DOHH2 (cell line): ENCODE results near the gene PTGES3L.
"Not testable (repeated sequence)": the region's sequence is repeated elsewhere in the genome, so short reads cannot be mapped to it uniquely, and the experiment has no call there.

ENCODE experiments used
- H3F3A ChIP-seq: fragments of 200-600 bp; sonication (generic), shearing (Covaris generic); 2 replicates; pipeline ENCODE4 v1.6.0; 2016; ENCODE audit warnings: antibody characterized with exemption, mild to moderate bottlenecking; ENCODE audit not compliant: control insufficient read depth, insufficient read depth
- H3K27ac ChIP-seq: fragments of 200-600 bp; sonication (generic); 2 replicates; pipeline ENCODE4 v1.5.1; 2014; ENCODE audit warnings: low read depth, mild to moderate bottlenecking, low read length, moderate library complexity
- H3K27me3 ChIP-seq: fragments of 200-600 bp; sonication (generic); 2 replicates; pipeline ENCODE4 v1.6.1; 2014; ENCODE audit warnings: mild to moderate bottlenecking, low read length, mixed read lengths; ENCODE audit not compliant: control insufficient read depth
- H3K36me3 ChIP-seq: fragments of 200-600 bp; sonication (generic); 2 replicates; pipeline ENCODE4 v1.6.1; 2014; ENCODE audit warnings: mild to moderate bottlenecking, low read length, moderate library complexity, mixed read lengths; ENCODE audit not compliant: control insufficient read depth
- H3K4me1 ChIP-seq: fragments of 200-600 bp; sonication (generic); 2 replicates; pipeline ENCODE4 v1.6.1; 2014; ENCODE audit warnings: mild to moderate bottlenecking, low read length, mixed read lengths; ENCODE audit not compliant: control insufficient read depth
- H3K4me2 ChIP-seq: fragments of 200-600 bp; sonication (generic); 2 replicates; pipeline ENCODE4 v1.6.0; 2014; ENCODE audit warnings: mild to moderate bottlenecking, low read length, moderate library complexity
- H3K4me3 ChIP-seq: fragments of 200-600 bp; sonication (generic); 2 replicates; pipeline ENCODE4 v1.5.1; 2014; ENCODE audit warnings: mild to moderate bottlenecking, low read length, mixed read lengths
- H3K79me2 ChIP-seq: fragments of 200-600 bp; sonication (generic); 2 replicates; pipeline ENCODE4 v1.6.1; 2014; ENCODE audit warnings: mild to moderate bottlenecking, low read length, mixed read lengths; ENCODE audit not compliant: control insufficient read depth
- H3K9me2 ChIP-seq: fragments of 200-600 bp; sonication (generic); replicated peaks from 2 replicates; pipeline ENCODE4 v1.6.1; 2014; ENCODE audit warnings: mild to moderate bottlenecking, low read length, mixed read lengths; ENCODE audit not compliant: control insufficient read depth
- H3K9me3 ChIP-seq: fragments of 200-600 bp; sonication (generic); 2 replicates; pipeline ENCODE4 v1.6.1; 2014; ENCODE audit warnings: antibody characterized with exemption, low read length, mixed read lengths; ENCODE audit not compliant: control insufficient read depth, insufficient read depth
- H4K20me1 ChIP-seq: fragments of 200-600 bp; sonication (generic); 2 replicates; pipeline ENCODE4 v1.6.0; 2014; ENCODE audit warnings: low read depth, mild to moderate bottlenecking, antibody characterized with exemption, low read length, moderate library complexity; ENCODE audit not compliant: control insufficient read depth, insufficient read depth
- EZH2phosphoT487 ChIP-seq: fragments of 200-600 bp; sonication (generic); IDR thresholded peaks from 2 replicates; pipeline ENCODE4 v1.6.1; 2017; ENCODE audit warnings: borderline replicate concordance, mild to moderate bottlenecking, antibody characterized with exemption, low read length, moderate library complexity, mixed read lengths
- TF ChIP-seq, protein P1 (sequence below): fragments of 200-600 bp; sonication (generic); IDR thresholded peaks from one replicate; pipeline ENCODE4 v1.5.1; 2014; ENCODE audit warnings: antibody characterized with exemption, mild to moderate bottlenecking, low read depth, low read length; ENCODE audit not compliant: poor library complexity, severe bottlenecking

PTGES3L gene

DNA sequence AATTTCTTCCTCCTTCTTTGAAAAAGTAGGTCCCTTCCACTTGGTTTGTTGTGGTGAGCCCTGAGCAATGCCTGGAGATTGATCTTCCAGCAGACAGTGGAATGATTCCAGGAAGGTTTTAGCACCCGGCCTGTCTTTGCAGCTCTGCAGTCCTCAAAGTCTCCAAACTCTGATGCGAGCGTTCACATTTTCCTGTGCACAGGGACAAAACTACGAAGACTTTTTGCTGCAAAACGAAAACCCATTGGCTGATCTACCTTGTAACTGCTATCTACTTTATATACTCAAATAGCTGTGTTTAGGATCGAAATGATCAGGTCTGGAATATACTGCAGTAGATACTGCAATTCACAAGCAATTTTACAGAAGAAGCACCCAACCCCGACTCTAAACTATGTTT, 57.6 kb downstream of the PTGES3L start:
- Histone ChIP-seq H3F3A (peaks cover 2% of the 10 kb centered on the region; the same call in 1 of the 2 replicates), H4K20me1 (no peaks in the 10 kb centered on the region), H3K79me2 (no peaks in the 10 kb centered on the region), H3K4me2 (no peak overlapping the region), H3K27ac (no peak overlapping the region), H3K36me3 (no peaks in the 10 kb centered on the region), H3K4me3 (no peak overlapping the region), H3K9me3 (no peaks in the 10 kb centered on the region), H3K4me1 (no peaks in the 10 kb centered on the region), H3K9me2 (no peaks in the 10 kb centered on the region), H3K27me3 (peaks cover 20% of the 10 kb centered on the region)
- TF ChIP-seq, protein P1, sequence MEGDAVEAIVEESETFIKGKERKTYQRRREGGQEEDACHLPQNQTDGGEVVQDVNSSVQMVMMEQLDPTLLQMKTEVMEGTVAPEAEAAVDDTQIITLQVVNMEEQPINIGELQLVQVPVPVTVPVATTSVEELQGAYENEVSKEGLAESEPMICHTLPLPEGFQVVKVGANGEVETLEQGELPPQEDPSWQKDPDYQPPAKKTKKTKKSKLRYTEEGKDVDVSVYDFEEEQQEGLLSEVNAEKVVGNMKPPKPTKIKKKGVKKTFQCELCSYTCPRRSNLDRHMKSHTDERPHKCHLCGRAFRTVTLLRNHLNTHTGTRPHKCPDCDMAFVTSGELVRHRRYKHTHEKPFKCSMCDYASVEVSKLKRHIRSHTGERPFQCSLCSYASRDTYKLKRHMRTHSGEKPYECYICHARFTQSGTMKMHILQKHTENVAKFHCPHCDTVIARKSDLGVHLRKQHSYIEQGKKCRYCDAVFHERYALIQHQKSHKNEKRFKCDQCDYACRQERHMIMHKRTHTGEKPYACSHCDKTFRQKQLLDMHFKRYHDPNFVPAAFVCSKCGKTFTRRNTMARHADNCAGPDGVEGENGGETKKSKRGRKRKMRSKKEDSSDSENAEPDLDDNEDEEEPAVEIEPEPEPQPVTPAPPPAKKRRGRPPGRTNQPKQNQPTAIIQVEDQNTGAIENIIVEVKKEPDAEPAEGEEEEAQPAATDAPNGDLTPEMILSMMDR, result no peak
- no peak for TF ChIP-seq EZH2phosphoT487

GRCh38 chr17:42920922-42921321, 59.0 kb downstream of the PTGES3L start:
- no peak overlapping the region for H3K4me3 ChIP-seq
- no peak overlapping the region for H3K27ac ChIP-seq
- TF ChIP-seq, protein P1, result no peak
- no peak for TF ChIP-seq EZH2phosphoT487
- H4K20me1 ChIP-seq, result no peaks in the 10 kb centered on the region
- no peaks in the 10 kb centered on the region for H3K79me2 ChIP-seq
- H3K9me2 ChIP-seq, result no peaks in the 10 kb centered on the region
- H3K36me3 ChIP-seq, result no peaks in the 10 kb centered on the region
- no peaks in the 10 kb centered on the region for H3K9me3 ChIP-seq
- H3K4me1 ChIP-seq, result no peaks in the 10 kb centered on the region
- peaks cover 20% of the 10 kb centered on the region for H3K27me3 ChIP-seq
- H3F3A ChIP-seq, result peaks cover 2% of the 10 kb centered on the region; the same call in 1 of the 2 replicates
- no peak overlapping the region for H3K4me2 ChIP-seq

- H3K9me3 ChIP-seq, result no peaks in the 10 kb centered on the region
- H3K4me1 ChIP-seq, result no peaks in the 10 kb centered on the region
- peaks cover 20% of the 10 kb centered on the region for H3K27me3 ChIP-seq
- H3K27ac ChIP-seq, result no peak overlapping the region
- no peaks in the 10 kb centered on the region for H3K9me2 ChIP-seq
- H4K20me1 ChIP-seq, result no peaks in the 10 kb centered on the region
- H3K4me3 ChIP-seq, result no peak overlapping the region
- peaks cover 2% of the 10 kb centered on the region; the same call in 1 of the 2 replicates for H3F3A ChIP-seq
- no peaks in the 10 kb centered on the region for H3K79me2 ChIP-seq
- no peak overlapping the region for H3K4me2 ChIP-seq
- no peaks in the 10 kb centered on the region for H3K36me3 ChIP-seq
- TF ChIP-seq, protein P1, result no peak
- TF ChIP-seq EZH2phosphoT487, result no peak
Measured at GRCh38 chr17:42920106-42920900, 59.6 kb downstream of the PTGES3L start.

- not testable (repeated sequence) for H4K20me1 ChIP-seq, H3K79me2 ChIP-seq, H3K4me1 ChIP-seq, H3K4me3 ChIP-seq, H3K4me2 ChIP-seq, H3K36me3 ChIP-seq, H3K27ac ChIP-seq, H3F3A ChIP-seq, H3K9me3 ChIP-seq, H3K9me2 ChIP-seq
- peaks cover 20% of the 10 kb centered on the region for H3K27me3 ChIP-seq
Measured at GRCh38 chr17:42919522-42920077, 60.3 kb downstream of the PTGES3L start.
